Limb (tissue), 2 donors: ENCODE data around the gene YIPF5.

Source experiments
- DNase-seq, 2 donors: peaks; one replicate each; pipeline ENCODE4 v3.0.0-alpha.2; 2016; ENCODE audit errors: extremely low spot score in 2 of 2

Gene YIPF5

GRCh38 chr5:144170276-144171024 lies at the start of gene YIPF5, which contains the start of gene KCTD16:
Gene YIPF5, minus strand, starts transcription at chr5:144170659. Its CDS starts 704 bp downstream, at chr5:144169955.
Gene KCTD16, plus strand, starts transcription at chr5:144170873.
- DNase-seq, result peak; percentile 96 to 97

- no peak for DNase-seq
Observed at GRCh38 chr5:144219869-144220268, 49.4 kb upstream of the YIPF5 start.

- no peak for DNase-seq
Observed at GRCh38 chr5:144210655-144211054, 40.2 kb upstream of the YIPF5 start.

- DNase-seq, result no peak
Observed at GRCh38 chr5:144209361-144209760, 38.9 kb upstream of the YIPF5 start.

- DNase-seq, result no peak
Observed at GRCh38 chr5:144207875-144208444, 37.5 kb upstream of the YIPF5 start.

- DNase-seq, result no peak
Observed at GRCh38 chr5:144206141-144206540, 35.7 kb upstream of the YIPF5 start.

GRCh38 chr5:144205141-144205551 lies 34.7 kb upstream of the YIPF5 start:
- peak; percentile 33 to 71 for DNase-seq

GRCh38 chr5:144203750-144204596 lies 33.5 kb upstream of the YIPF5 start:
- peak; percentile 49 to 82 for DNase-seq

- no peak for DNase-seq
Observed at GRCh38 chr5:144202726-144203125, 32.3 kb upstream of the YIPF5 start.

- no peak for DNase-seq
Observed at GRCh38 chr5:144202072-144202471, 31.6 kb upstream of the YIPF5 start.

GRCh38 chr5:144201588-144201987 lies 31.1 kb upstream of the YIPF5 start:
- DNase-seq, result no peak

GRCh38 chr5:144198386-144198785 lies 27.9 kb upstream of the YIPF5 start:
- no peak for DNase-seq

- DNase-seq, result no peak
Observed at GRCh38 chr5:144196612-144197011, 26.2 kb upstream of the YIPF5 start.

- DNase-seq, result no peak
Observed at GRCh38 chr5:144195448-144195847, 25.0 kb upstream of the YIPF5 start.

- no peak for DNase-seq
Observed at GRCh38 chr5:144194144-144194543, 23.7 kb upstream of the YIPF5 start.

- no peak for DNase-seq
Observed at GRCh38 chr5:144192661-144193060, 22.2 kb upstream of the YIPF5 start.

- no peak for DNase-seq
Observed at GRCh38 chr5:144191998-144192397, 21.5 kb upstream of the YIPF5 start.

GRCh38 chr5:144191531-144191930 lies 21.1 kb upstream of the YIPF5 start:
- DNase-seq, result no peak

GRCh38 chr5:144189800-144190429 lies 19.5 kb upstream of the YIPF5 start:
- no peak for DNase-seq

- DNase-seq, result peak in 1 of 2 donors; percentile 52
Observed at GRCh38 chr5:144187699-144188294, 17.3 kb upstream of the YIPF5 start.

GRCh38 chr5:144183254-144183889 lies 12.9 kb upstream of the YIPF5 start:
- peak in 1 of 2 donors; percentile 43 for DNase-seq
